ENCODE measurements around the gene SRGAP3.
"Not testable (repeated sequence)": the region's sequence is repeated elsewhere in the genome, so short reads cannot be mapped to it uniquely, and the experiment has no call there.

The SRGAP3 gene

GRCh38 chr3:9098716-9099675 lies 150.4 kb downstream of the SRGAP3 start:
- in situ Hi-C loops (cut with MboI; ENCODE audit: low sequenced_read_pairs) = no loop called here

GRCh38 chr3:9097495-9097894 lies 152.0 kb downstream of the SRGAP3 start:
- in situ Hi-C loops (cut with MboI; ENCODE audit: low sequenced_read_pairs) = no loop called here

GRCh38 chr3:9091486-9092235 lies 157.8 kb downstream of the SRGAP3 start:
- in situ Hi-C loops (cut with MboI; ENCODE audit: low sequenced_read_pairs) = no loop called here

GRCh38 chr3:9088441-9089353 lies 160.7 kb downstream of the SRGAP3 start:
- in situ Hi-C loops (cut with MboI; ENCODE audit: low sequenced_read_pairs) = no loop called here

GRCh38 chr3:9087831-9088413 lies 161.5 kb downstream of the SRGAP3 start:
- in situ Hi-C loops (cut with MboI; ENCODE audit: low sequenced_read_pairs) = no loop called here

- in situ Hi-C loops (cut with MboI; ENCODE audit: low sequenced_read_pairs) = not testable (repeated sequence)
Observed at GRCh38 chr3:9085428-9085827, 164.0 kb downstream of the SRGAP3 start.

- in situ Hi-C loops (cut with MboI; ENCODE audit: low sequenced_read_pairs) = no loop called here
Observed at GRCh38 chr3:9081184-9081818, 168.1 kb downstream of the SRGAP3 start.

- in situ Hi-C loops (cut with MboI; ENCODE audit: low sequenced_read_pairs) = no loop called here
Observed at GRCh38 chr3:9080163-9080562, 169.3 kb downstream of the SRGAP3 start.

GRCh38 chr3:9079676-9080075 lies 169.8 kb downstream of the SRGAP3 start:
- in situ Hi-C loops (cut with MboI; ENCODE audit: low sequenced_read_pairs) = no loop called here

- in situ Hi-C loops (cut with MboI; ENCODE audit: low sequenced_read_pairs) = no loop called here
Observed at GRCh38 chr3:9078561-9079240, 170.7 kb downstream of the SRGAP3 start.

- in situ Hi-C loops (cut with MboI; ENCODE audit: low sequenced_read_pairs) = no loop called here
Observed at GRCh38 chr3:9077029-9077428, 172.4 kb downstream of the SRGAP3 start.

GRCh38 chr3:9075762-9076161 lies 173.7 kb downstream of the SRGAP3 start:
- in situ Hi-C loops (cut with MboI; ENCODE audit: low sequenced_read_pairs) = no loop called here

GRCh38 chr3:9074079-9074478 lies 175.4 kb downstream of the SRGAP3 start:
- in situ Hi-C loops (cut with MboI; ENCODE audit: low sequenced_read_pairs) = no loop called here

- in situ Hi-C loops (cut with MboI; ENCODE audit: low sequenced_read_pairs) = no loop called here
Observed at GRCh38 chr3:9072667-9073009, 176.8 kb downstream of the SRGAP3 start.

- in situ Hi-C loops (cut with MboI; ENCODE audit: low sequenced_read_pairs) = no loop called here
Observed at GRCh38 chr3:9071936-9072666, 177.3 kb downstream of the SRGAP3 start.

GRCh38 chr3:9070961-9071360 lies 178.5 kb downstream of the SRGAP3 start:
- in situ Hi-C loops (cut with MboI; ENCODE audit: low sequenced_read_pairs) = no loop called here

GRCh38 chr3:9069971-9070370 lies 179.5 kb downstream of the SRGAP3 start:
- in situ Hi-C loops (cut with MboI; ENCODE audit: low sequenced_read_pairs) = no loop called here

- in situ Hi-C loops (cut with MboI; ENCODE audit: low sequenced_read_pairs) = no loop called here
Observed at GRCh38 chr3:9068051-9068450, 181.4 kb downstream of the SRGAP3 start.
